NCI-H1105 (cell line): ENCODE data around the gene TDRD7.

Experiments
- DNase-seq: peaks from one replicate; lab custom pipeline; 2025; lab: John Stamatoyannopoulos, UW

Gene TDRD7

DNA sequence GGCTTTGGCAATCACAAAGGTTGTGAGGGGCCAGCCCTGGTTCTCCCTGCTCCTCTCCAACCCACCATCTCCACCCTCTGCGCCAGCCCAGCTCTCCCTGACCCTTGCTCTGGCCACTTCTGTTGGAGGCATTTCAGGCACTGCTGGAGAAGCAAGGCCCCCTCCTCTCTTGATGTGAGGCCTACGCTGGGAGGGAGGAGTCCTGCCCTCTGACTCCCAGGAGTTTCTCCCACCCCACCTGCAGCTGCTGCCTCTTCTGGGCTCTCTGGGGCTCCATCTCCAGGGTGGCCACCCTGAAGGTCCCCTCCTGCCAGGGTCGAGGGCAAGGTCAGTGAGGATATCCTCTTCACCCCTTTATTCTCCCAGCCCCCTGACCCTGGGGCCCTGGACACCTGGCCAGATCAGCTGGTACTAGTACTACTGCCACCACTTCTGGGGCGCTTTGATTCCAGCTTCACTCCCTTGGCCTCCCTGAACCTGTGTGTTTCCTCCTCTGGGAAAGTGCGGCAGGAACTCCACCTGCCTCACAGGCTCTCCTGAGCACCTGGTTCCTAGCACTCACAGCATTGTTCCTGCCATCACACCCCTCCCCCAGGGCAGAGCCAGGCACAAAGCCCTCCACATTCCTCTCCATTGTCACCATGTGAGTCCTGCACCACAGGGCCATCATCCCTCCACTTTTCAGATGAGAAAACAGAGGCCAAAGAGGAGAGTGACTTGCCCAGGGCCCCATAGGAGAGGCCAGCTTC lies 23.8 kb upstream of the TDRD7 start:
- no peak for DNase-seq

DNA sequence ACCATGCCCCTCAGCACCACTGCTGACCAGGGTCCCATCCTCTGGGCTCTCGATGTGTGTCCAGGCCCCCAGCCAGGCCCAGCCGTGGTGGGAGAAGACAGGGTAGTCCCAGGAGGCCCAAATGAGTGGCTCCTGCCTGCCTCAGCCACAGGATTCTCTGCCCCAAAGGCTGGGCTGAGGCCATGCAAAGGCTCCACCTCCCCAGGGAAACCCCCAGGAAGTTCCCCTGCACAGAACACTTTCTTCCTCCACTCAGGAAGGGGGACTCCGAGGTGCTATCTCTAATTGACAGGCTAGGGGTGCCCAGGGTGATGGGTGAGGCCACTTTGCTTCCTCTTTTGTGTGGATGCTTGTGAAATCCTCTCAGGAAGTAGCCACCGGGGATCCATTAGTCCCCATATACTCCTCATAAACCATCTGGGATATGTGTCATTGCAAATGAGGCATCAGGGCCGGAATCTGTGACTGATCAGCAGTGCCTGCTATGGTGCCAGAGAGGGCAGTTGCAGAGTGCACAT lies 23.1 kb upstream of the TDRD7 start:
- no peak for DNase-seq

DNA sequence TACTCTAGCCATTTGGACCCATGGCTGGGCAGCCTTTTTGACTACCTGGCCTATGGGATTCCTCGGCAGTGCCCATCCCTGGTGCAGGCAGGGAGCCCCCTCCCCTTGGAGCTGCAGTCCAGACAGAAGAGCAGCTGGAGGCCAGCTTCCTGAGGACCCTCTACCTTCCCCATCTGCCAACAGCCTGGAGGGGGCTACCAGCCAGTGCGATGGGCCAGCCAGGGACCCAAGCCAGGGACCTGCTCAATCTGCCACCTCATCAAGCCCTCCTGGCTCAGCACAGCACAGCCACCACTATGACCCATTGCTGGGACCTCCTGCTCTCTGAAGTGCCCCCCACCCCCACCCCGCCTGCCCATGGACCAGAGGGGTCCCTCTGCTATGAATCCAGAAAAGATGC lies 22.6 kb upstream of the TDRD7 start:
- DNase-seq: no peak

DNA sequence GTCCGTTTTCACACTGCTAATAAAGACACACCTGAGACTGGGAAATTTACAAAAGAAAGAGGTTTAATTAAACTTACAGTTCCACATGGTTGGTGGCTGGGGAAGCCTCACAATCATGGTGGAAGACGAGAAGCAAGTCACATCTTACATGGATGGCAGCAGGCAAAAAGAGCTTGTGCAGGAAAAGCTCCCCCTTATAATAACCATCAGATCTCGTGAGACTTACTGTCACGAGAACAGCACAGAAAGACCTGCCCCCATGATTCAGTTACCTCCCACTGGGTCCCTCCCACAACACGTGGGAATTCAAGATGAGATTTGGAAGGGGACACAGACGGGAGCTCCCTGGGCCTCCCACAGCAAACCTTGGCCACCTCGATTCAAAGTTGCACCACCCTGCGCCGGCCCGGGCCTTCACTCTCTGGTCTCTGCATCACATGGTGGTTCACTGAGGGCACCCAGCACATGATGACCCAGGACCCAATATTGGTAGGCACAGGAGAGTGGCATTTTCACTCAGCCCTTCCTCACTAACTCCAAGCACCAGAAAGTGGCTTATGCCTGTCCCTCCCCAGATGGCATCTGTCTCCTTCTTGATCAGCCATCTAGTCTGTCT lies 21.0 kb upstream of the TDRD7 start:
- DNase-seq: no peak

DNA sequence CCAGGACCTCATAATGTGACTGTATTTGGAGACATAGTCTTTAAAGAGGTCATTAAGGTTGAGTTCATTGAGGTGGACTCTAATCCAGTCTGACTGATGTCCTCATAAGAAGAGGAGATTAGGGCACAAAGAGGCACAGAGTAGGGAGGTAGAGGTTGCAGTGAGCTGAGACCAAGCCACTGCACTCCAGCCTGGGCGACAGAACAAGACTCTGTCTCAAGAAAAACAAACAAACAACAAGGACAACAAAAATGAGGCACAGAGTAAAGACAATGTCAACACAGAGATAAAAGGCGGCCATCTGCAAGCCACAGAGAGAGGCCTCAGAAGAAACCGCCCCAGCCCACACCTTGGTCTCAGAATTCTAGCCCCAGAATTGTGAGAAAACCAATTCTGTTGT lies 17.0 kb upstream of the TDRD7 start:
- DNase-seq: no peak

DNA sequence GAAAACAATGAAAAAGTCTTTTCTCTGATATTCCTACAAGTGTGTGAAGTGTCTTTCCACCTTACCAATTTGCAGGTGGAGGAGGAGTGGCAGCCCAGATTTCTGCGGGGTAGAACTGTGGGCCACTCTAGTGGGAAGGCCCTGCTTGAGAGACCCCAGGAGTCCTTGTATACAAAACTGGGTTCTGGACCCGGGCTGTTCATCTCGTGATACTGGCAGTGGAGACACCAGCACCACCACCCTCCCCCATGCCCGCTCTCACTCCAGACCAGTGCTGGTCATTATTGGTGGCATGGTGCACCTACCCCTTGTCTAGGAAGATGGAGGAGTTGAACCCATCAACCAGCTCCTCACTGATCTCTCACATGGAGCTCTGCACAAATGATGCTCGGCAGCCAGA lies 16.2 kb upstream of the TDRD7 start:
- no peak for DNase-seq

DNA sequence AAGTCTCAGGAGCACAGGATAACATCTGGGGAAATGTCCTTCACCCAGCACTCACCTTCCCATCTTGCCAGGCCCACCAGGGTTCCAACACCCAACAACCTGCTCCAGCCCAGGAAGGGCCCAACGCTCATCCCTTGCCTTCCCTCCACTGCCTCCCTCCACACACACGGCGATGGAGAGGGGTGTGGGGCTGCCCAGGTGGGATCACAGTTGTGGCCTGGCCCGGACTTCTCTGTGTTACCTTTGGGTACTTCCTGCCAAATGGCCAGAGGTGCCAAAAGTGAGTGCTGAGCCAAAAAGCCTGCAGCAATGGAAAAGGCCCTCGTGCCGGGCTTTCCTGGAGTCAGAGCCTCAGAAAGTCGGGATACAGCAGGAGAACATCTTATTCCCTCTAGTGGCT lies 15.6 kb upstream of the TDRD7 start:
- no peak for DNase-seq

DNA sequence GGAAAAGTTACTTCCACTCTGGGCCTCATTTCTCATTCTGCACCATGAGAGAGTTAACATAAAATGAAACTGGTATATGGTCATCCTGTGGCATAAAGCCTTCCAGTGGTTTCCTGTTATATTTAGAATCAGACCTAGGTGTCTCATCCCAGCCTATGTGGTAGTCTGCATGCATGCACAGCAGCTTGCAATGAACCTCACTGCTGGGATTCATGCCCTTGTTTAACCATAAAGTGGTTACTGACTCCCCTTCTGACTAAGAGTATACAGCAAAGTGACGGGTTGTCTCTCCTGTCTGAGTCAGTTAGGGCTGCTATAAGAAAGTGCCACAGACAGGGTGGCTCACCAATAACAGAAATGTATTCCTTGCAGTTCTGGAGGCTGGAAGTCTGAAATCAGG lies 14.7 kb upstream of the TDRD7 start:
- no peak for DNase-seq

DNA sequence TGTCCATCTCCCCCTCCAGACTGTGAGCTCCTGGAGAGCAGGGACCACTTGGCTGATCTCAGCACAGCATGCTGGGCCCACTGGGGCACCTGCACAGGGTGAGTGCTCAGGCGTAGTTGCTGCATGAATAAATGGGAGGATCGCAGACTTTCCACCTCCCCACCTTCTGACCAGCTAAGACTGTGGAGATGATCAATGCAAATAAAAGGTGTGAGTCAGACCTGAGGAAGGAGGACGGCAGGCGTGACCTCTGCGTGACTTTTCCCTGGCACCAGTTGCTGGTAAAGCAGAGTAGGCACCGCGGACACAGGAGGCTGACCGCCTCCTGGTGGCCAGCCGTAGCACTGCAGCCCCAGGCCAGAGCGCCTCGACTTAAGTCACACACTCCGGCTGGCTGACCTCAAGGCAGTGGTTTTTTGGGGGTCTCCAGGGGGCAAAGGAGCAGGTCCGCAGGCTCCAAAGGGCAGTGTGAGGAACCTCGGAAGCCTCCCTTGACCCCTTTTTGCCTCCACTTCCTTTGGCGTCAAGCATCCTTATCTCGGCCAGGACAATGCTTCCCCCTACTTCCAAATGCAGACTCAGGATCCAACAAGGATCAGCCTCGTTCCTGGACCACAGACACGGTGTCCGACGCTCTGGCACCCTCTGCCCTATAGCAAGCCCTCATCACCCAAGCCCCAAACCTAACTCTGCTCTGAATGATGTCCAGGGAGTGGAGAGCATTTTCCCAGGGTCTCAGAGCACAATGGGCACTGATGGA lies 12.7 kb upstream of the TDRD7 start:
- peak; percentile 22 for DNase-seq

DNA sequence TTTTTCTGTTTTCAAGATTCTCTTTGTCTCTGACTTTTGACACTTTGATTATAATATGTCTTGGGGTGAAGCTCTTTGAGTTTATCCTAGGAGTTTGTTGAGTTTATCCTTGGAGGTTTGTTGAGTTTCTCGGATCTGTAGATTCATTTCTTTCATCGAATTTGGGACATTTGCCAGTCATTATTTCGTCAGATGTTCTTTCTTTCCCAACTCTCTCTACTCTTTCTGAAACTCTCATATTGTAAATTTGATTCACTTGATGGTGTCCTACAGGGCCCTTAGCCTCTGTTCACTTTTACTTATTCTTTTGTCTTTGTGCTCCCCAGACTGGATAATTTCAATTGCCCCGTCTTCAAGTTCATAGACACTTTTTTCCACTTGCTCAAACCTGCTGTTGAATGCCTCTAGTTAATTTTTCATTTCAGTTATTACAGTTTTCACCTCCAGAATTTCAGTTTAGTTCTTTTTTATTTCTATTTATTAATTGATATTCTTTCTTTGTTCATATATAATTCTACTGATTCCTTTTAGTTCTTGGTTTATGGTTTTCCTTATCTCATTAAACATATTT lies 8.1 kb upstream of the TDRD7 start:
- DNase-seq: no peak

DNA sequence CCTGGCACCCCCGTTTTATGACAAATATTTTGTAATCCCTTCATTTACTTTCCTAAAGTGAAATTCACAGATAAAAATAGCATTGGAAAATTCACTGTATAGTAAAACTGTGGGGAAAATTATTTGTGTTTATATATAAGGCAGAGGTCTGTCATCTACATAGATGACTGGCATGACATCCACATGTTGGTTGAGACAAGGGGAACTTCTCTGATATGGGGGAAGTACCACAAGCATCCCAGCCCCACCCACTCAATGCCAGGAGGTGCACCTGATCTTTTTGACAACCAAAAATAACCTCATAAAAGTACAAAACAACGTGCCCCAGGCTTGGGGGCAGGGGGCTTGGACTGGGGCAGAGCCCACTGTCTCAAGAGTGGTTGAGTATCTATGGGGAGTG lies 6.3 kb upstream of the TDRD7 start:
- no peak for DNase-seq

DNA sequence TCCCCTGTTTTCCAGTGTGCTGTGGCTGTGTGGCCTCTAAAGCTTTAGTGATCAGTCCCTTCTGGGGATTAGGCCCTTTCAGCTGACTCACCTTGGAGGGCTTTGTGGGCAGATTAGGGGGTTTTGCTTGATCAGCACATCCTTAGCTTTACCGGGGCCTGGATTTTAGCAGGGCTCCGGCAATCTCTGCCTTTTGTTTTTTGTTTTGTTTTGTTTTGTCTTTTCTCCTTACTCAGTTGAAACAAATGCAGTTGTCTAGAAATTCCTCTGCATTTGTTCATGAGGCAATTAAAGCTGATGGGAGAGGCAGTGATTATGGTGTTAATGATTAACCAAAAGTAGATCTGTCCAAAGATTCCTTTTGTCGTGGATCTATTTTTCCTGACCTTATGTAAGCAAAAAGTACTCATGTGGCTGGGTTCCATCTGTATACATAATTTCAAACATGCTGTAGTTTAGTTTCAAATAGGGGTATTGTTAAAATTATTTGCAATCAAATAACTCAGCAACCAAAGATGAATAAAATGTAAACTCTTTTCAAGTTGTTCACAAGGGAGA lies 5.2 kb upstream of the TDRD7 start:
- DNase-seq: no peak

DNA sequence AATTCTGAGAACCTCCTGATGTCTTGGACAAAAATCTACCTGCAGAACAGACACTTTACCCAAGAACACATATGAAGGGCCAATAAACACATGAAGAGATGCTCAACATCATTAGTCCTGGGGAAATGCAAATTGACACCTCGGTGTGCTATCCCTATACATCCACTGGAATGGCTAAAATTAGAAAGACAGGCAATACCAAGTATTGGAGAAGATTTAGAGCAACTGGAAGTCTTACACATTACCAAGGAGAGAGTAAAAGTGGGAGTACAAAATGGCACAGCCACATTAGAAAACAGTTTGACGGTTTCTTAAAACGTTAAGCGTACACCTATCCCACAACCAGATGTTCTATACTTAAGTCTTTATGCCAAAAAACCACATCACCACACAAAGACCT lies 3.3 kb upstream of the TDRD7 start:
- no peak for DNase-seq

DNA sequence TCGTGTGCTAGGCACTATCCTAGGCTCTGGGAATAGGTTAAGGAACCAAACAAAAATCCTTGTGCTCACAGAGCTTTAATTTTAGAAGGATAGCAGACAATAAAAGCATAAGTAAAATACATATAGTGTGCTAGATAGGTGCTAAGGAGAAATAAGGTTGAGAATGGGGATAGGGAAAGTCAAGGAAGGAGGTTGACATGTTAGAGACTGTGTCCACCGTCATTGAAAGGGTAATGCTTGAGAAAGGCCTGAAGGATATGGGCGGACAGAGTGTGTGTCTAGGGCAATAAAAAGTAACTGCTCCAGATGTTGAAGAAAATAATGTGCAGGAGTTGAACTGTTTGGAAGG lies 482 bp upstream of the TDRD7 start:
- no peak for DNase-seq

DNA sequence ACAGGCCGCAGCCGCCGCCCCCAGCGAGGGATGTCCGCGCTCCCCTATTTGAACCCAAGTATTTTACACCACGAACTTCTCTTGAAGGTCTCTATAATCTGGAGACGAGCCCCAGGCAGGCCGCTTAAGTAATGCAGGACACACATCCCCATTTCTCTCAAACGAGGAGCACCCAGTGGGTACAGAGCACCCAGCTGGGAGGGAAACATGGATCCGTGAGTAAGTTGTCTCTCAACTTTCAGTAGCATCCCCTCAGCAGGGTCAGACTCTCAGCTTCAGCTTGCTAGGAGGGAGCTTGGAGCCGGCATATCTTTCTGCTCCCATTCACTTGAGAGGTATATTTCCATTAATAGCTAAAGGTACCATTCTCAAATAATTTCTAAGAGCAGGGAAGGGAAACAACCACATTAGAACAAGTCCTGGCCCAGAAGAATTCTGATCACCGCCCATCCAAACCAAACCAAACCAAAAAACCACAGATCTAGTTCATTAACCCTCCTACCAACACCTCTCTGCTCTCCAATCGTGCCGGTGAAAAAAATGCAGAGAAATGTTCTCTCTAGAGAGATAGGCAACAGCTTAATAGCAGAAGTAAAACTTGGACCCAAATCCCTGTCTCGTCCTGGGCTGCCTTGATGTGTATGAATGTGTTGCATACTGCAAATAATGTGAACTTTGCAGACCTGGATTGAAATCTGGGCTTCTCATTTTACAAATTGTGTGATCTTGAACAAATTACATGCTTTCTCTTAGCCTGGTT lies 910 bp downstream of the TDRD7 start:
- DNase-seq: no peak

DNA sequence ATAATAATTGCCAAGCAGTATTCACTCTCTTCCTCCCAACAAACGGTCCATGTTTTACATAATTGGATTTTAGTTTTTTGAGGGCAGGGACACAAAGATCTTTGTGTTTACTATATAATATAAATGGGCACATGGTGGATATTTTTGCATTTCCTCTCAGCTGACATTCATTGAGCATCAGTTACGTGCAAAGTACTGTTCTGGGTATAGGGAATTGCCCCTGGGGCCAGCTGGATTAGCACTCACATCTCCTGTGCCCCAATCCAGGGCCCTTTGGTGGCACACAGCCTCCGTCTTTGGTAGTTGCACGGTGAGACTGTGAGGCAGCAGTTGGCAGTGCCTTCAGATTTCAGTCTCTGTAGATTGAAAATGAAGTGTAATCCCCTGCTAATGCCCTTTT lies 1.6 kb downstream of the TDRD7 start:
- no peak for DNase-seq

DNA sequence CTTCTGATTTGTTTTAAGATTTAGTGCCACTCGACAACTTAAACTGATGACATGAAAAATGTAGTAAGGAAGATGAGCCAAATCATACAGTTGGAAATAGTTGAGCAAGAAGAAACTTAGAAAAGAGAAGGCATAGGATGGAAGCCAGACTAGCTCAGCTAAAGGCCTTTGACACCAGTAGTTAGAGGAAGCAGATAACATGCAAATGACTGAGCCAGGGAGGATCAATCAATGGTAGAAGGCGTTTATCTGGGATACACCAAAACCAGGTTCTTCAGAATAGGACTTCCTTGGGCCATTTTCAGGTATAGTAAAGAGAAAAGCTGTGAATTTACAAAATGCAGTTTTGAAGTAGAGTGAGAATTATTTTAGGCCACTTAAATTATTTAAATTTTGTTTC lies 3.2 kb downstream of the TDRD7 start:
- no peak for DNase-seq

DNA sequence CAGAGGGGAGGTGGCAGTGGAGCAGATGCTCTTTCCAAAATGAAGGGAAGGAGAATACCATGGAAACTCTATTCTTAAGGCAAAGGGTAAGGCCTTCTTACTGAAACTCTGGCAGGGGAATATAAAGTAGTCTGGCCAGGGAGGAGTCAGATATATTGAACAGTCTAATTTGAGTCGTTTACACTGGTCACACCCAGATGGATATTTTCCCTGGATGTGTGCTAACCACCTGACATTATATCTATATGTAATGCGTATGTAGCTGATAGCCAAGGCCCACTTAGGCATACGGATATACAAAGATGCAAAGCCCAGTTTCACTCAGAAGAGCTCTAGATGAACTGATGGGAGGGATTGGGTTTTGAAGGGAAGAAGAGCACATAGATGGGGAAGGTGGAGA lies 7.0 kb downstream of the TDRD7 start:
- DNase-seq: no peak

DNA sequence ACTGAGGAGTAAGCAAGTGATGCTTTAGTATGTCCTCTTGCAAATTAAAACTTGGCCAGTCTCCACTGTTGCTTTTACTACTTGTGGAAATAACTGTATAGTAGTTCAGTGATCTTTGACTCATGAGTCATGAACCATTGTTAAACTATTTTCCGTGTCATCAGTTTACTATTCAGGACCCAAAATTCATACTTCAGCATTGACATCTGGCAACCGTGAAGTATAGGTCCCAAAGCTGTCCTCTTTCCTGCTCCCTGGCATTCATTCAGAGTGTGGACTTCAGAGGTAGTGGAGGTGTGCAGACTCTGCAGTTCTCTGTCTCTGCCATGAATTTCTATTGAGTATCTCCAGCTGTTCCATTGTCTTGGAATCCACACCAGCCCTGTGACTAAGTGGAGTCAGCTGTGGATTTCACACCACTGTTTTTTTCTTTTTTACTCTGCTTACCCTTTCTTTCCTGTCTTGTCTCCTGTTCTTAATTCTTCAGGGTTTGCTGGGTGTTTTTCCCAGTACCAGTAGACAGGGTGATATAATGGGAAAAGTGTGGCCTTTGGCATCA lies 7.5 kb downstream of the TDRD7 start:
- DNase-seq: no peak

DNA sequence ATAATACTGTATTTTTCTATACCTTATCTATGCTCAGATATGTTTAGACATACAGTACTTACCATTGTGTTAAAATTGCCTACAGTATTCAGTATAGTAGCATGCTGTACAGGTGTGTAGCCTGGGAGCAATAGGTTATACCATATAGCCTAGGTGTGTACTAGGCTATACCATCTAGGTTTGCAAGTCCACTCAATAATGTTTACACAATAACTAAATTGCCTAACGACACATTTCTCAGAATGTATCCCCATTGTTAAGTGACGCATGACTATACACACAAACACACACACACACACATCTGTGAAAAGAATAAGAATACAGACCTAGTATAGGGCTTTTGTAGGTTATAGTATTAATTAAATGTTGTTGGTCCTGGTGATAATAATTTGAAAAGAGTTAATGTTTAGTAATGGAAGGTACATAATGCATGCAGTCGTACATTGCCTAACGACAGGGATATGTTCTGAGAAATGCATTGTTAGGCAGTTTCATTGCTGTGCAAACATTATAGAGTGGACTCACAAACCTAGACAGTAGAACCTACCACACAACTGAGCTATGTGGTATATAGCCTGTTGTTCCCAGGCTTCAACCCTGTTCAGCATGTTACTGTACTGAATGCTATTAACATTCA lies 13.6 kb downstream of the TDRD7 start:
- no peak for DNase-seq

DNA sequence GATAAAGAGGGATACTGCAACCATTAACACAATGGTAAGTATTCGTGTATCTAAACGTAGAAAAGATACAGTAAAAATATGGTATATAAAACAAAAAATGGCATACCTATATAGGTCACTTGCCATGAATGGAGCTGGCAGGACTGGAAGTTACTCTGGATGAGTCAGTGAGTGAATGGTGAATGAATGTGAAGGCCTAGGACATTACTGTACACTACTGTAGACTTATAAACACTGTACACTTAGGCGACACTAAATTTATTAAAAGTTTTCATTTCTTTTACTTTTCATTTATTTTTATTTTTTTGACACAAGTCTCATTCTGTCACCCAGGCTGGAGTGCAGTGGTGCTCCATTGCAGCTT lies 14.1 kb downstream of the TDRD7 start:
- no peak for DNase-seq
